ENCODE data around the gene CEP83. TPM values are rescaled to one million over a fixed set of nuclear protein-coding genes. Genes with fewer than 3 reads are reported as not detected.

Gene CEP83
- total and polyA plus RNA-seq, 2 donors (not counting 1 experiment from before 2014, with no cell fraction given) = 4.0 to 24.8 TPM

GRCh38 chr12:94284859-94285258, 174.8 kb downstream of the CEP83 start:
- Histone ChIP-seq H3K9me3 (ENCODE audit: control extremely low read depth in 1 of 3, control insufficient read depth in 2 of 3, insufficient read depth in 1 of 3, low read length in 2 of 3) (no peaks in the 10 kb centered on the region), H4K20me1 (ENCODE audit: control insufficient read depth, insufficient read depth, low read length, poor library complexity, severe bottlenecking) (no peaks in the 10 kb centered on the region), H3K4me1 (ENCODE audit: control insufficient read depth in 2 of 2, insufficient read depth in 2 of 2, low read length in 2 of 2) (peaks cover 9 to 22% of the 10 kb centered on the region in 2 donors), H3K4me3 (ENCODE audit: control extremely low read depth in 1 of 5, extremely low read depth in 1 of 5, insufficient read depth in 1 of 5, low read depth in 2 of 5, low read length in 4 of 5) (no peak overlapping the region), H2AFZ (ENCODE audit: insufficient read depth, low read depth, low read length, poor library complexity, severe bottlenecking) (no peak overlapping the region), H3K36me3 (replicated peaks in 1 of 2; ENCODE audit: control extremely low read depth in 1 of 2, control insufficient read depth in 1 of 2, extremely low read depth in 1 of 2, insufficient read depth in 2 of 2, low read length in 1 of 2) (peaks cover 1 to 46% of the 10 kb centered on the region in 2 experiments), H3K27me3 (replicated peaks in 1 of 4; ENCODE audit: control extremely low read depth in 1 of 4, control insufficient read depth in 3 of 4, insufficient read depth in 4 of 4, low read length in 3 of 4) (no peaks in the 10 kb centered on the region), H3K4me2 (replicated peaks; ENCODE audit: low read depth, low read length, poor library complexity, severe bottlenecking) (no peak overlapping the region), H3K79me2 (ENCODE audit: control insufficient read depth, insufficient read depth, low read length) (no peaks in the 10 kb centered on the region), H3K9ac (ENCODE audit: low read length) (no peak overlapping the region), H3K27ac (ENCODE audit: low read length in 2 of 2) (no peak overlapping the region)
- intact Hi-C loops (cut with micrococcal nuclease) = no loop called here
- Mint-ChIP-seq H3K4me1 (peaks cover 25% of the 10 kb centered on the region), H3K9me3 (ENCODE audit: insufficient read depth) (peaks cover 2% of the 10 kb centered on the region), H3K4me3 (no peak overlapping the region), H3K27ac (peak overlapping the region; percentile 50), H3K27me3 (no peaks in the 10 kb centered on the region)
- TF ChIP-seq EZH2 (IDR thresholded peaks at IDR 0.05; ENCODE audit: borderline replicate concordance, insufficient read depth, low read depth, low read length, poor library complexity, severe bottlenecking) = no peak
- TF ChIP-seq, protein P1, sequence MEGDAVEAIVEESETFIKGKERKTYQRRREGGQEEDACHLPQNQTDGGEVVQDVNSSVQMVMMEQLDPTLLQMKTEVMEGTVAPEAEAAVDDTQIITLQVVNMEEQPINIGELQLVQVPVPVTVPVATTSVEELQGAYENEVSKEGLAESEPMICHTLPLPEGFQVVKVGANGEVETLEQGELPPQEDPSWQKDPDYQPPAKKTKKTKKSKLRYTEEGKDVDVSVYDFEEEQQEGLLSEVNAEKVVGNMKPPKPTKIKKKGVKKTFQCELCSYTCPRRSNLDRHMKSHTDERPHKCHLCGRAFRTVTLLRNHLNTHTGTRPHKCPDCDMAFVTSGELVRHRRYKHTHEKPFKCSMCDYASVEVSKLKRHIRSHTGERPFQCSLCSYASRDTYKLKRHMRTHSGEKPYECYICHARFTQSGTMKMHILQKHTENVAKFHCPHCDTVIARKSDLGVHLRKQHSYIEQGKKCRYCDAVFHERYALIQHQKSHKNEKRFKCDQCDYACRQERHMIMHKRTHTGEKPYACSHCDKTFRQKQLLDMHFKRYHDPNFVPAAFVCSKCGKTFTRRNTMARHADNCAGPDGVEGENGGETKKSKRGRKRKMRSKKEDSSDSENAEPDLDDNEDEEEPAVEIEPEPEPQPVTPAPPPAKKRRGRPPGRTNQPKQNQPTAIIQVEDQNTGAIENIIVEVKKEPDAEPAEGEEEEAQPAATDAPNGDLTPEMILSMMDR (IDR thresholded peaks at IDR 0.05) = no peak
- 82% methylated on average over 2 of the region's 2 CpGs for WGBS (ENCODE audit: insufficient coverage)
- ATAC-seq (ENCODE audit: low read depth) (no peak), DNase-seq (no peak)
- ChIA-PET POLR2A (no interaction called here), CTCF (interaction anchor here (1.2 kb wide), 1 partner anchor 20 kb away, joined by 3 read pairs; no protein-coding TSS in a partner anchor)

GRCh38 chr12:94284046-94284445, 175.6 kb downstream of the CEP83 start:
- Histone ChIP-seq H3K9ac (ENCODE audit: low read length) (no peak overlapping the region), H3K4me2 (replicated peaks; ENCODE audit: low read depth, low read length, poor library complexity, severe bottlenecking) (no peak overlapping the region), H3K27me3 (replicated peaks in 1 of 4; ENCODE audit: control extremely low read depth in 1 of 4, control insufficient read depth in 3 of 4, insufficient read depth in 4 of 4, low read length in 3 of 4) (no peaks in the 10 kb centered on the region), H2AFZ (ENCODE audit: insufficient read depth, low read depth, low read length, poor library complexity, severe bottlenecking) (no peak overlapping the region), H3K36me3 (replicated peaks in 1 of 2; ENCODE audit: control extremely low read depth in 1 of 2, control insufficient read depth in 1 of 2, extremely low read depth in 1 of 2, insufficient read depth in 2 of 2, low read length in 1 of 2) (peaks cover 1 to 52% of the 10 kb centered on the region in 2 experiments), H3K9me3 (ENCODE audit: control extremely low read depth in 1 of 3, control insufficient read depth in 2 of 3, insufficient read depth in 1 of 3, low read length in 2 of 3) (no peaks in the 10 kb centered on the region), H3K4me3 (ENCODE audit: control extremely low read depth in 1 of 5, extremely low read depth in 1 of 5, insufficient read depth in 1 of 5, low read depth in 2 of 5, low read length in 4 of 5) (no peak overlapping the region), H3K79me2 (ENCODE audit: control insufficient read depth, insufficient read depth, low read length) (no peaks in the 10 kb centered on the region), H3K4me1 (ENCODE audit: control insufficient read depth in 2 of 2, insufficient read depth in 2 of 2, low read length in 2 of 2) (peaks cover 9 to 22% of the 10 kb centered on the region in 2 donors), H3K27ac (ENCODE audit: low read length in 2 of 2) (no peak overlapping the region), H4K20me1 (ENCODE audit: control insufficient read depth, insufficient read depth, low read length, poor library complexity, severe bottlenecking) (no peaks in the 10 kb centered on the region)
- H3K27me3 Mint-ChIP-seq = no peaks in the 10 kb centered on the region
- ChIA-PET CTCF (interaction anchor here (1.5 kb wide), 1 partner anchor 21 kb away, joined by 4 read pairs; no protein-coding TSS in a partner anchor), POLR2A (no interaction called here)
- ATAC-seq (ENCODE audit: low read depth) (no peak), DNase-seq (no peak)
- no peak overlapping the region for H3K4me3 Mint-ChIP-seq
- H3K9me3 Mint-ChIP-seq (ENCODE audit: insufficient read depth) = peaks cover 2% of the 10 kb centered on the region
- no peak overlapping the region for H3K27ac Mint-ChIP-seq
- peaks cover 29% of the 10 kb centered on the region for H3K4me1 Mint-ChIP-seq
- intact Hi-C loops (cut with micrococcal nuclease) = no loop called here
- TF ChIP-seq, protein P1 (IDR thresholded peaks at IDR 0.05) = no peak
- no peak for TF ChIP-seq EZH2 (IDR thresholded peaks at IDR 0.05; ENCODE audit: borderline replicate concordance, insufficient read depth, low read depth, low read length, poor library complexity, severe bottlenecking)
- 100% methylated on average over 1 of the region's 1 CpG for WGBS (ENCODE audit: insufficient coverage)
